GM19025 (cell line): ENCODE results near the gene SLC18B1.

Source experiments
- ATAC-seq: cut with Tn5 transposase; IDR thresholded peaks from one replicate; pipeline ENCODE4 v1.9.1; 2021; ENCODE audit warnings: mild to moderate bottlenecking, low read depth, moderate library complexity; ENCODE audit not compliant: unreplicated experiment

SLC18B1 gene

GRCh38 chr6:132797951-132798868, at the start of gene SLC18B1:
Gene SLC18B1 (minus strand): TSS chr6:132798637. CDS start chr6:132798456, 181 bp downstream.
- ATAC-seq, result peak; percentile 46

GRCh38 chr6:132843316-132844035, 45.0 kb upstream of the SLC18B1 start:
- no peak for ATAC-seq

DNA sequence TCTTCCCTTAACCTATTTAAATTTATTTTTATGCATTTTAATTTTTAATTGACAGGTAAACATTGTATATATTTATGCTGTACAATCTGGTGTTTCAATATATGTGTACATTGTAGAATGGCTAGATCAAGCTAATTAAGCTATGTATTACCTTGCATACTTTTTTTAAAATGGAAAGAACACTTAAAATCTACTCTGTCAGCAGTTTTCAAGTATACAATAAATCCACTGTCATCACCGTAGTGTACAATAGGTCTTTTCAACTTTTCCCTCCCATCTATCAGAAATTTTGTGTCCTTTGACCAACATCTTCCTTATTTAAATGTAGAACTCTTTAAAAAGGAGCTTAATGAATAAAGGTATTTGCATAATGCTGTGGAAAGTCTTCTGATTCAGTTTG, 43.5 kb upstream of the SLC18B1 start:
- no peak for ATAC-seq

GRCh38 chr6:132832891-132833290, 34.5 kb upstream of the SLC18B1 start:
- ATAC-seq, result no peak

DNA sequence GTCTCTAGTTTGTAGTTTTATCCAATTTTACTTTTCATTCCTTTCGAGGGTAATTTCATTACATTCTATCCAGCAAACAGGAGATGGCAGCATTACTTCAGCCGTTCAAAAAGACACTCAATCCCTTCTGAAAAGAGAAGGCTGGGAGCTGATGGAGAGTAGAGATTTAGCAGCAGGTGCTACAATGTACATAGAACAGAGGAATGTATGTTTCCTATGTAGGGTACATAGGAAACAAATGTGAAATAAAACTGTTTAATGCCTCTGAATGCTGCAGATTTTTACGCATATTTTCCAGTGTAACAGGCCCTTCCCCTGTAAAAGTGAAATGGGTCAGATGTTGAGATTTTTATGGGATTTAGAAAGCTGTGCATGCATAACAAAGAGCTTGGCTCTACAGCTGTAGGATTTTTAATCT, 31.9 kb upstream of the SLC18B1 start:
- no peak for ATAC-seq

DNA sequence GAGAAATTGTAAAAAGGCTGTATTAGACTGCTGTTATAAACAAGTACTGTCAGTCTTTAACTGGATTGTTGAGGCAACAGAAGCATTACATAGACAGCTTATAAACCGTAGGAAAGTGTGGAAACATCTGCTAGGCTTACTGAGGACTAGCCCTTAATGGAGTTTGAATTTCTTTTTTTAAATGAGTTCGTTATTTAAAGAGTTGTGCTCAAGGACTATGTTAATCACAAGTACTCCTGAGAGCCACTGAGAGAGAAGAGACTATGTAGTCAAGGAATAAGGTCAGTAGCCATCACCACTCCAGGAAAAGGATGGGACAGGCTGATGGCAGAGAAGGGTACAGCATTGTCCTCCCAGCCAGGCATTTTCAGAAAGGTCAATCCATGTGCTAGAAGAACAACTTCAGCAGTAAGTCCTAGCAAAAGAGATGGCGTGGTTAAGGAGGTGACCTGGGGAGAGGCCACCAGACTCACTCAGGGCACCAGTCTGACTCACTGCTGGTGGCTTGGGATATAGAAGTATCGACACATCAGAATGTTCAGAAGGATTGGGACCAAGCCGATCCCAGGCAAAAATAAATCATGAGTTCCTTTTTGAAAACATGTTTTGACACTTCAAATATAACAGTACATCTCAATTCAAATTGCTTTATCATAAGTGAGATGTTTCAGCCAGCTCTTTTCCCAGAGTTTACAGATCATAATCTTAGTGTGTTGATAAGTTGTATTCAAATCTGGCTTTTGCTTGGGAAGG, 22.4 kb upstream of the SLC18B1 start:
- no peak for ATAC-seq

DNA sequence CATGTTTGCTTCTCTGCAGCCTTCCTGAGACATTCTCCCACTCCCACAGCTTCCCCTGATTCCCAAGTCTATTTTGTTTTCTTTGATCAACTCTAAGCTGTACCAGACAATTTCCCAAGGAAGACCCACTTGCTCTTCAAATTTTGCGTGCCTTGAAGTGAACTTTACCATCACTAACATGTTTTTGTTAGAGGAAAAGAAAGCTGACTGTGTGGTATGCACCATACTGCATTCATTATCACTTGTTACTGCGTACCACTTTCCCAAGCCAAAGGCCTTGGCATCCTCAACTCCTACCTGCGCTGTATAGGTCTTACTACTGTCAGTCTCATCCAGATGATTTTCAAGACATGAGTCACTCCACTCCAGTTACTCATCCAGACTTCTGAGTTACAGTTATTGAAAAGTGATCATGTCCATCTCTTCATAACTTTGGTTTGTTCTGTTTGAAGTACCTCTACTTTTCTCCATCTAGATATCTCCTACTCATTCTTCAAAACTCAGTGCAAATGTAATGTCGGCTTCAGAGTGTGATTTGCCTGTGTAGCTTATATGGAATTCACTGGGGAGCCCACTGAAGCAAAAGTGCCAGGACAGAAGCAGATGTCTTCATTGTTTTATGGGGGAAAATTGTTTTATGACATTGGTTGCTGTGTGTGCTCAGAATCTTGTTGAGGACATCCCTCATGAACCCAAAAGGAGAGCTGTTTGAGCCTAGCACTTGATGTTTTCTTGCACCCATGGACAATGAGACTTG, 21.1 kb upstream of the SLC18B1 start:
- no peak for ATAC-seq

- no peak for ATAC-seq
Measured at GRCh38 chr6:132818404-132819359, 20.2 kb upstream of the SLC18B1 start.

GRCh38 chr6:132817554-132818403, 19.3 kb upstream of the SLC18B1 start:
- no peak for ATAC-seq

GRCh38 chr6:132816660-132817059, 18.2 kb upstream of the SLC18B1 start:
- no peak for ATAC-seq

DNA sequence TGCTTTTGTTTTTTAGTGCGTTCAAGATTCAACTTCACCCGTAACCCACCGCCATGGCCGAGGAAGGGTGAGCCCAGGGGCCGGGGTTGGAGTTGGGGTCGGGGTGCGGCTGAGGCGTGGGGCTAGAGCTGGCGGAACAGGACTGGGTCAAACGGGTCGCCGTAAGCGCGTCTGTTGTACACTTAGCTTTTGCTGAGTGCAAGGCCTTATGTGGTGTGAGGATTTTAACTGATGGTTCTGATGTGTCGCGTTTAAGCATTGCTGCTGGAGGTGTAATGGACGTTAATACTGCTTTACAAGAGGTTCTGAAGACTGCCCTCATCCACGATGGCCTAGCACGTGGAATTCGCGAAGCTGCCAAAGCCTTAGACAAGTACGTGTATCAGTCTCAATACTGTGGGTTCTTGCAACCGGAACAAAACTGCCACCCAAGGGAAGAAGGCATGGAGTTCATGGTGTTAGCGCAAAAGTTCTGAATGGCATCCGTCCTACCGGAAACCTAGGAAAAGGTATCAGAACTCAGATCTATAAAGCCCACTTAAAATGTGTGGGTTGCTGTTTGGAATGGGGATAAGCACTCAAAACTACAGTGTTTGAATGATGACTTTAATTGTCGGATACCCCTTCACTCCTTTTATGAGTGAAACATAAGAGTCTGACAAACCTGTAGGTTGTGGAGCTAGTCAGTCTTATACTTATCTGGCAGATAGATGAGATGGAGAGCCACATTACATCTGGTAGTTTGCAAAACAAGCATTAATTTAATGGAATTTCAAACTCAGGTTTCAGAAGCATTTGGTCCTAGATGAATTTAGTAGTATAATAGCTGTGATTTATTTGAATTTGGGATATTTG, 16.5 kb upstream of the SLC18B1 start:
- peak; percentile 6 for ATAC-seq

DNA sequence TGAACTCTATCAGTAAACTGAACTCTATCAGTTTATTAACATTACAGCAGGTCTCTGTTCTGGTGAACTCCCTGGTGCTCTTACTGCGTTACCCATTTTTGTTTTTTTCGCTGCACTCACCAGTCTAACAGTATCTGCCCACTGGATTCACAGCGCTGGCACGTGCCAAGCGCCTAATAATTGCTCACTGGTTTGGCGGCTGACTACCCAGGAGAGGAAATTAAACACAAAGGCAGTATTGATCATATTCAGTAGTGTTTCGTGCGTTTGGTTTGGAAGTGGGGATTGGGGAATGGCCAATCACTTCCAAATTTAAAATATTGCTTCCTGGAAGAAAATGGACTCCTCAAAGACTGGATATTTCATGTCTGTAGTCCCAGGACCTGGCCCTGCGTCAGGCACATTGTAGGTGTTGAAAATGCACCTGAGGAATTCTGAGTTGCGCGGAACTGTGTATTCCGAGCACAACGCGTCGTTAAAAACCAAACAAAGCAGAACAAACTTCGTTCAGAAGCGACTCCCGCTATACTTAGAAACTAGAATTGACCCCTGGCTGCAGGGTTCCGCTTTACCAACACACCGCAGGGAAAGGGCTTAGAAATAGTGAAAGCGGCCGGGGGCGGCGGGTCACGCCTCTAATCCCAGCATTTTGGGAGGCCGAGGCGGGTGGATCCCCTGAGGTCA, 14.9 kb upstream of the SLC18B1 start:
- ATAC-seq, result no peak

- peak; percentile 24 for ATAC-seq
Measured at GRCh38 chr6:132812756-132813172, 14.3 kb upstream of the SLC18B1 start.

DNA sequence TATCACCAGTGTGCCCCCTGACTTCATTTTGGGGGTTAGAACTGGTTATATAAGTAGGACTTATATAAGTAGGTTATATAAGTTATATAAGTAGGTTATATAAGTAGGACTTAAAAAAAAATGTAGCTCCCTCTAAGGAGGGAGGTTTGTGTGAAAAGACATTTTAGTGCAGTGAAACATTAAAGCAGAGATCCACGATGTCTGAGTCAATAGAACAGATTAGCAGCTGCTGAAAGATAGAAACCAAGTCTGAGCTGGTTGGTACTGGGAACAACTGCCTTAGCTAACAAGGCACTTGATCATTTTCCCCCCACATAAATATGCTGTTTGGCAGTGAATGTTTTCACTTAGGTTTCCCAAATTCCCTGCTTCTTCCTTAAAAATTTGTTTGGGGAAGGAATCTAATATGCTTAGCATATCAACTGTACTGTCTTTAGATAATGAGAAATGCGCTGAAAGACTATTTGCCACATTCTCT, 13.9 kb upstream of the SLC18B1 start:
- no peak for ATAC-seq

GRCh38 chr6:132811276-132811675, 12.8 kb upstream of the SLC18B1 start:
- no peak for ATAC-seq

- no peak for ATAC-seq
Measured at GRCh38 chr6:132805548-132805947, 7.1 kb upstream of the SLC18B1 start.

DNA sequence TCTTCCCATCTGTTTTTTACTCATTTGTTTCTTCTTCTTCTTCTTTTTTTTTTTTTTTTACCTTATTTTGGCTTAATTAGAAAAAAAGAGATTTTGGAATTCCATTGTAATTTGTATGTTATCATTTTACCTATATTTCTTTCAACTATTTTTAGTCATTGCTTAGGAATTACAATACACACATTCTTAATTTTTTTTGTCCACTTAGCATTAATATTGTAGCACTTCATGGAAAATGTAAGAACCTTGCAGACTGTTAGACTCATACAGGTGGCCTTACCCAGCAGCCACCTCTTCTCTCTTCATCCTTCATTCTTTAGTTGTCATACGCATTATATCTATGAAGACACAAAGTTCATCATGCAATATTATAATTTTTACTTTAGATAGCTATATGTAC, 5.8 kb upstream of the SLC18B1 start:
- no peak for ATAC-seq
